ACC112 (cell line): Measurements from ENCODE around the gene MICAL1.
"Not testable (repeated sequence)": the region's sequence is repeated elsewhere in the genome, so short reads cannot be mapped to it uniquely, and the experiment has no call there.

Experiments
- H2AFZ ChIP-seq: fragments of 200-600 bp; sonication (generic); one replicate; pipeline ENCODE4 v1.6.0; 2017; ENCODE audit warnings: antibody characterized with exemption, low read length; ENCODE audit not compliant: unreplicated experiment
- H3K27ac ChIP-seq: fragments of 200-600 bp; sonication (generic); 2 replicates; pipeline ENCODE4 v1.5.1; 2014; ENCODE audit warnings: low read depth, mild to moderate bottlenecking, antibody characterized with exemption, low read length, moderate library complexity
- H3K27me3 ChIP-seq: fragments of 200-600 bp; sonication (generic); 2 replicates; pipeline ENCODE4 v1.6.1; 2014; ENCODE audit warnings: mild to moderate bottlenecking, antibody characterized with exemption, low read length, moderate library complexity, mixed read lengths; ENCODE audit not compliant: insufficient read depth
- H3K36me3 ChIP-seq: fragments of 200-600 bp; sonication (generic); 2 replicates; pipeline ENCODE4 v1.6.1; 2016; ENCODE audit warnings: mild to moderate bottlenecking, antibody characterized with exemption, low read length, moderate library complexity, mixed read lengths; ENCODE audit not compliant: insufficient read depth
- H3K4me1 ChIP-seq: fragments of 200-600 bp; sonication (generic); one replicate; pipeline ENCODE4 v1.6.1; 2016; ENCODE audit warnings: low read length, mixed read lengths; ENCODE audit not compliant: insufficient read depth, unreplicated experiment, control insufficient read depth
- H3K4me3 ChIP-seq: fragments of 200-600 bp; sonication (generic); 2 replicates; pipeline ENCODE4 v1.5.1; 2014; ENCODE audit warnings: mild to moderate bottlenecking, low read depth, low read length
- H3K79me2 ChIP-seq: fragments of 200-600 bp; sonication (generic); one replicate; pipeline ENCODE4 v1.6.0; 2016; ENCODE audit warnings: low read length; ENCODE audit not compliant: control insufficient read depth, unreplicated experiment, insufficient read depth

The MICAL1 gene

DNA sequence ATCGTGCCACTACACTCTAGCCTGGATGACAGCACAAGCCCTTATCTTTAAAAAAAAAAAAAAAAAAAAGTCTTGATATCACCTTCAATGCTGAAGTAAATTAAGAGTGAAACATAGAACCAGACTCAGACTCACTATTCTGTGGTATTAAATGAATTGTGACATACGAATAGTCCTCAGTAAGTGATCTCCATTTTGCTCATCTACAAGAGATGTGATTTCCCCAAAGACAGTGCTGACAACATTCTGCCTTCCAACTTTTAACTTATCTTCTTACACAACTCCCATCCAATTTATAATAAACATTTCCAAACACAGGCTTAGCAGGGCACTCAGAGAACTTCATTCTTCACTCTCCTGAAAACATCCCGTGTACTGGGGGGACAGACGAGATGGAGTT is 19.4 kb upstream of the MICAL1 start:
- no peaks in the 10 kb centered on the region for H3K27me3 ChIP-seq
- H3K4me1 ChIP-seq = peaks cover 14% of the 10 kb centered on the region
- peaks cover 7% of the 10 kb centered on the region; the same call in 1 of the 2 replicates for H3K36me3 ChIP-seq
- no peak overlapping the region for H3K4me3 ChIP-seq
- H3K27ac ChIP-seq = no peak overlapping the region
- H3K79me2 ChIP-seq = peaks cover 23% of the 10 kb centered on the region
- H2AFZ ChIP-seq = no peak overlapping the region

GRCh38 chr6:109473120-109473519 is 17.5 kb upstream of the MICAL1 start:
- Histone ChIP-seq H2AFZ (no peak overlapping the region), H3K79me2 (peaks cover 7% of the 10 kb centered on the region), H3K27ac (no peak overlapping the region), H3K4me1 (no peaks in the 10 kb centered on the region), H3K36me3 (peaks cover 7% of the 10 kb centered on the region; the same call in 1 of the 2 replicates), H3K4me3 (no peak overlapping the region), H3K27me3 (no peaks in the 10 kb centered on the region)

GRCh38 chr6:109472132-109472995 is 16.8 kb upstream of the MICAL1 start:
- Histone ChIP-seq H3K4me1 (no peaks in the 10 kb centered on the region), H3K36me3 (peaks cover 3% of the 10 kb centered on the region; the same call in 1 of the 2 replicates), H3K27me3 (no peaks in the 10 kb centered on the region), H2AFZ (no peak overlapping the region), H3K79me2 (no peaks in the 10 kb centered on the region), H3K4me3 (no peak overlapping the region), H3K27ac (no peak overlapping the region)

GRCh38 chr6:109471105-109471810 is 15.7 kb upstream of the MICAL1 start:
- Histone ChIP-seq H3K36me3 (peaks cover 3% of the 10 kb centered on the region; the same call in 1 of the 2 replicates), H2AFZ (no peak overlapping the region), H3K79me2 (no peaks in the 10 kb centered on the region), H3K27me3 (no peaks in the 10 kb centered on the region), H3K4me1 (no peaks in the 10 kb centered on the region), H3K27ac (no peak overlapping the region), H3K4me3 (no peak overlapping the region)

DNA sequence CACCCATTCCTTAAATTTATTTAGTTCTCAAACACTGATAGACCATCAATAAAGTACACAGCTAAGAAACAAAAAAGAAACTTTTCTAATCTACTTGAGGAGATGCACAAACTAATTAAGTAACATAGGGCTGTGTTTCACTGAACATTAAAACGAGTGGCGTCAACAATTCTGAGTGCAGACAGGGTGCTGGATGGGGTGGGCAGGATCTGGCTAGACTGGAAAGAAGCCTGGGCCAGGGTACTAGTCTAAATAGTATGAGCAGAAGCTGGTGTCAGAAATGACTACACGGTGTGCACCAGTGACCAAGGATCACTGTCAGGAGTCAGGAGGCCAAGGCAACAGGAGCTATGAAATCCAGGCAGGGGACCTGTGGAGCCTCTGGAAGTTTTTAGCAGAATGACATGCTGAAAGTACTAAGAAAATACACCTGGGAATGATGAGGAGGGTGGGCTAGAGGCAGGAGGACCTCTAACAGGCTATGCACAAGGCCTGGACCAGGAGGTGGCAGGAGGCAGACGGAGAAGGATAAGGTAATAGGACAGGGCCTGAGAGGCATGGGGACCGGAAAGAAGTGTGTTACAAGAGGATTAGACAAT is 14.1 kb upstream of the MICAL1 start:
- Histone ChIP-seq H3K27me3 (no peaks in the 10 kb centered on the region), H3K4me1 (no peaks in the 10 kb centered on the region), H3K79me2 (peaks cover 3% of the 10 kb centered on the region), H3K27ac (no peak overlapping the region), H3K4me3 (no peak overlapping the region), H3K36me3 (peaks cover 8% of the 10 kb centered on the region; the same call in 1 of the 2 replicates), H2AFZ (no peak overlapping the region)

GRCh38 chr6:109467696-109468095 is 12.1 kb upstream of the MICAL1 start:
- Histone ChIP-seq H3K4me3 (no peak overlapping the region), H3K36me3 (peaks cover 23% of the 10 kb centered on the region), H3K4me1 (no peaks in the 10 kb centered on the region), H3K27me3 (no peaks in the 10 kb centered on the region), H3K27ac (no peak overlapping the region), H3K79me2 (peaks cover 3% of the 10 kb centered on the region), H2AFZ (no peak overlapping the region)

DNA sequence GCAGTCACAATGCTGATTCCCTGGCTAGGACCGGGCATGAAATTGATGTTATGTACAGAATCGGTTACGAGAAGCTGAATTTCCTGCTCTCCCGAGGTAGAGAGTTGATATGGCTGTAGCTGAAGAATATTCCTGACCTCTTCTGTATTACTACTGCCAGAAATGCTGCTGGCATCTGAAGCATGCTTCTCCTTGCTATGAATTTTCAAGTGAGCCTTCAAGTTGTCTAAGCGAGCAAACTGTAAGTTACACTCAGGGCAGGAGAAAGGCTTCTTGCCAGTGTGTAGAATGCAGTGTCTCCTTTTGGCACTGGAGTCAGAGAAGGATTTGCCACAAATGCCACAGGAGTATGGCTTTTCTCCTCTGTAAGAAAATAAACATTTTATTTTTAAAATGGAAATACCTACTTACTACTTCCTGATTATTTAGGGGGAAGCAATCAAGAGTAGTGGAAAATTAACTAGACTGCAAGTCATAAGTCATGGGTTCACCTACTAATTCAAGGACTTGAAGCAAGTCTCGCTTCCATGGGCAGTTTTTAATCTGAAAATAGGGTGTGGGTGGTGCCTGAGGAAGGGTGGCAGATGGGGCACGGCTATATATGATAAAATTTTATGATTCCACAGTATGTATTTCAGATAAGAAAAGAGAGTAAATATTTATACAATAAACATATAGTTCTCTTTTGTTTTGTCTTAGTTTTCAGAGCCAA is 10.8 kb upstream of the MICAL1 start:
- Histone ChIP-seq H3K4me3 (no peak overlapping the region), H3K79me2 (peaks cover 3% of the 10 kb centered on the region), H3K36me3 (peaks cover 31% of the 10 kb centered on the region), H3K27me3 (no peaks in the 10 kb centered on the region), H2AFZ (no peak overlapping the region), H3K27ac (no peak overlapping the region), H3K4me1 (no peaks in the 10 kb centered on the region)

DNA sequence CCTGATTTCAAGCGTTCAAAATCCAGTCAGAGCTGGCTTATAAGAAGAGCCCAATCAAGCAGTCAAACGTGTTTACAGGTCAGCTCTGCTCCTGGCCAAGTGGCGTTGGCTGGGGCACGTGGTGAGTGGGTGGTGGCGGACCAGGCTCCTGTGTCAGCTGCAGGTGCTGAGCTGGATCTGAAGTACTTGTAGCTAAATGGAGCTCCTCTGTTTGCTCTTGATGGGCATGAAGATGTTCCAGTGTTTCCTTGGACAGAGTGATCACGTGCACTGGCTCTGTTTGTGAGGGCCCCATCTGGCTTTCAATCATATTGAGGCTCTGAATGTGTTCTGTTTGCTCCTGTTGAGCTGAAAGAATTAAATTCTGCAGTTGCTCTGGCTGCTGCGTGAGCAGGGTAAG is 10.2 kb upstream of the MICAL1 start:
- Histone ChIP-seq H3K27ac (no peak overlapping the region), H2AFZ (no peak overlapping the region), H3K36me3 (peaks cover 31% of the 10 kb centered on the region), H3K4me1 (no peaks in the 10 kb centered on the region), H3K4me3 (no peak overlapping the region), H3K27me3 (no peaks in the 10 kb centered on the region), H3K79me2 (peaks cover 3% of the 10 kb centered on the region)

DNA sequence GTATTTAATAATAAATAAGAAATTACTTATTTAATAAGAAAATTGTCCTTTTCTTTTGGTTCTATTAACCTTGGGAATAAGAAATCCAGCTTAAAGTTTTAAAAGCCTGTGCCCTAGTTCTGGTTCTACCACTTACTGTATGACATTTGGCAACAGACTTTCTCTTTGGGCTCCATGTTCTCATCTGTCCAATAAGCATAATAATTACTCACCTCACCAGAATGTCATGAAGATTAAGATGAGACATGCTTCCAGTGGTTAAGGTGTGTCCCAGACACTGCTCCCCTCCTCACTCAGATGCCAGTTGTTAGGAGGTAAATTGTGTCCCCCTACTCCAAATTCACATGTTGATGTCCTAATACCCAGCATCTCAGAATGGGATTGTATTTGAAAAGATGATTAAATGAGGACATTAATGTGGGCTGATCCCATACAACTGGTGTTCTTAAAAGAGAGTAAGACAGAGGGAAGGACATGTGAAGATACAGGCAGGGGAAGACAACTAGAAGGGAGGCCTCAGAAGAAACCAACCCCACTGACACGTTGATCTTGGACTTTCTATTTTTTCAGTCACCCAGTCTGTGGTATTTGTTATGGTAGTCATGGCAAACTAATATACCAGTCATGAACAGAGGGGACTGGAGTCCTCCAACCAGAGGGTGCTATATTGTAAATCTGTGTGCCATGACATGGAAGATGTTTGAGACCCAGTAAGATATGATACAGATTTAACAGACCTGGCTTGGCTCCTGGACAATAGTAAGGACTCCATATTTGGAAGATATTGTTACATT is 6.4 kb upstream of the MICAL1 start:
- no peak overlapping the region for H2AFZ ChIP-seq
- H3K79me2 ChIP-seq = peaks cover 3% of the 10 kb centered on the region
- H3K4me1 ChIP-seq = peaks cover 7% of the 10 kb centered on the region
- H3K27me3 ChIP-seq = no peaks in the 10 kb centered on the region
- peaks cover 31% of the 10 kb centered on the region for H3K36me3 ChIP-seq
- H3K4me3 ChIP-seq = no peak overlapping the region
- no peak overlapping the region for H3K27ac ChIP-seq

DNA sequence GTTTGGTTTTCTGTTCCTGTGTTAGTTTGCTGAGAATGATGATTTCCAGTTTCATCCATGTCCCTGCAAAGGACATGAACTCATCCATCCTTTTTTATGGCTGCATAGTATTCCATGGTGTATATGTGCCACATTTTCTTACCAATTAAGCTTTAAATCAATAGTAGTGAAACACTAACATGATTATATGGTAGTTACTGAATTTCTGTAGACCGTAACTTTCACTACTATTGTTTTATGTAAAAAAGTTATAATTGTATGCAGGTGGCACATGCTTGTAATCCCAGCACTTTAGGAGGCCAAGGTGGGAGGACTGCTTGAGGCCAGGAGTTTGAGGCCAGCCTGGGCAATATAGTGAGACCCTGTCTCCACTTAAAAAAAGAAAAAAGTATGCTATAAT is 5.6 kb upstream of the MICAL1 start:
- not testable (repeated sequence) for H3K4me3 ChIP-seq, H3K79me2 ChIP-seq, H2AFZ ChIP-seq, H3K27me3 ChIP-seq, H3K27ac ChIP-seq
- peaks cover 14% of the 10 kb centered on the region for H3K4me1 ChIP-seq
- peaks cover 30% of the 10 kb centered on the region for H3K36me3 ChIP-seq
